CD4-positive, alpha-beta T cell treated with Interleukin-15 for 4 hours (primary cell): ENCODE data around the gene DNAH1.

Experiments
- DNase-seq: peaks from one replicate; pipeline ENCODE4 v3.0.0-alpha.2; 2020; ENCODE audit warnings: low spot score

The DNAH1 gene

GRCh38 chr3:52358362-52358940 lies 42.3 kb downstream of the DNAH1 start:
- DNase-seq, result no peak

DNA sequence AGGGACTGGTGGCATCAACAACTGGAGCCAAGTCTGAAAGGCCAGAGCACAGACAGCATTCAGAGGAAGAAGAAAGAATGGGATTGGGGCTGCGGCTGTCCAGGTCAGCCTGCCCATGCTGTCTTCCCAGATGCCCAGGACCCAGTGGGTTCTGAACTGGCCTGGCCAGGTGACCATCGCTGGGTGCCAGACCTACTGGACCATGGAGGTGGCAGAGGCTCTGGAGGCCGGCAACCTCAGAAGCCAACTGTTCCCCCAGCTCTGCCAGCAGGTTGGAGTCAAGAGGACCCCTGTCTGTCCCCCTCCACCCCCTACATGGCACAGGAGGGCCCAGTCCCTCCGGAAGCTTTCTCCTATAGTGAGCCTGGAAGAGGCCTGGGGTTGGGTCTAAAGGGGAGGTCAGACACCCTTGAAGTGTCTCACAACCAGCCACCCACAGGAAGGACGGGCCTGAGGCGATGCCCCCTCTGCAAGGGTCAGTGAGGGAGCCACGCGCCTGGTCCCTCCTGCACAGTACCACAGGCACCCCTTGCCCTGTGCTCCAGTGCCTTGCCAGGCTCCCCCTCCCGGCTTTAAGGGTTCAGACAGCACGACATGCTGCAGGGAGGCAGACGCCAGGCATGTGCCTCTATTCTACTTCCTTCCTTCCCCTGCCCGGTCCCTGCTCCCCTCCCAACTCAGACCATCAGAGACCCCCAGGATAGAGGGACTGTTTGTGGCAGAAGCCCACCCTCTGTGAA lies 43.2 kb downstream of the DNAH1 start:
- DNase-seq, result no peak

GRCh38 chr3:52361011-52361410 lies 44.9 kb downstream of the DNAH1 start:
- no peak for DNase-seq

DNA sequence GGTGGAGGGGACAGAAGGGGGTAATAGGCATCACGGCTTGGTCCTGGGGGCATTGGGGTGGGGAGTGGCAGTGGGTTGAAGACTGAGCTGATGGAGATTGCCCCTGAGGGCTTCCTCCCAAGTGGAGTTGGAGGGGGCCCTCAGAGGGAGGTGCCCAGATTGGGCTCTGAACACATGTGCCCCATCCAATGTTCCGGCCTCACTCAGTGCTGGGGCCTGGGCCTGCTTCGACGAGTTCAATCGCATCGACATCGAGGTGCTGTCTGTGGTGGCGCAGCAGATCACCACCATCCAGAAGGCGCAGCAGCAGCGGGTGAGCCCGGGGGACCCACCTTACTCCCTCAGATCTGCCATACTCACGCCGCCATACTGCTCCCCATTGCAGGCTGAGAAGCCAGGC lies 45.3 kb downstream of the DNAH1 start:
- DNase-seq, result no peak

GRCh38 chr3:52361898-52362297 lies 45.8 kb downstream of the DNAH1 start:
- DNase-seq, result no peak

DNA sequence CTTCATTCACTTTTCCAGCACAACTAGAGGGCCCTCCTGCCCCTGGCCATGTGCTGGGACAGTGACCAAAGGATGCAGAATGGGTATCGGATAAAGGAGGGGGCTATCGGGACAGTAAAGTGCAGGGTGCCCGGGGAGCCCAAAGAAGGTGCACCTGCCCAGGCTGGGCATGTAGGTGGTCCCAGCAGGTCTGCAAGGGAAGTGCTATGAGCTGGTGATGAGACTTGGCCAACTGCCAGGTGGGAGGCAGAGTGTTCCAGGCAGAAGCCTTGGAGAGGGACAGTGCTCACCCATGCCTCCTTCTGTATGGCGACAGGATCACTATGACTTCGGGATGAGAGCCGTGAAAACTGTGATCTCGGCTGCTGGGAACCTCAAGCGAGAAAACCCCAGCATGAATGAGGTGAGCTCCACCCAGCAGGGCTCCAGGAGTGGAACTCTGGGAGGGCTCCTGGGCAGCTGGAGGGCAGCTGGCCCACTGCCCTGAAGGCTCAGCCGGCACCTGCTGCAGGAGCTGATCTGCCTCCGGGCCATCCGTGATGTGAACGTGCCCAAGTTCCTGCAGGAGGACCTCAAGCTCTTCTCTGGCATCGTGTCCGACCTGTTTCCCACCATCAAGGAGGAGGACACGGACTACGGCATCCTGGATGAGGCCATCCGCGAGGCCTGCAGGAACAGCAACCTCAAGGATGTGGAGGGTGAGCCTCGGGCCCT lies 48.4 kb downstream of the DNAH1 start:
- no peak for DNase-seq

DNA sequence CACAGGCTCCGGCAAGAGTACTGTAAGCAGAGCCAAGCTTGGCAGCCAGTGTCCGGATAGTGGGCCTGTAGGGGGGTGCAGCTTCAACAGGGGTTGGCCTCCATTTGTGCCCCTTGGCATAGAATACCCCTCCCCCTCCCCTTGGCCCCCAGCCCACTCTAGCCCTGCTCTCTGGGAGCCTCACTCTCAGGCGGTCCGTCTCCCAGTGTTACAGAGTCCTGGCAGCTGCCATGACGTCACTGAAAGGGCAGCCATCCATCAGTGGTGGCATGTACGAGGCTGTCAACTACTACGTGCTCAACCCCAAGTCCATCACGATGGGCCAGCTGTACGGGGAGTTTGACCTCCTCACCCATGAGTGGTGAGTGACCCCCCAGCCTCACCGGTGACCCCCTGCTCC lies 50.4 kb downstream of the DNAH1 start:
- DNase-seq, result no peak

DNA sequence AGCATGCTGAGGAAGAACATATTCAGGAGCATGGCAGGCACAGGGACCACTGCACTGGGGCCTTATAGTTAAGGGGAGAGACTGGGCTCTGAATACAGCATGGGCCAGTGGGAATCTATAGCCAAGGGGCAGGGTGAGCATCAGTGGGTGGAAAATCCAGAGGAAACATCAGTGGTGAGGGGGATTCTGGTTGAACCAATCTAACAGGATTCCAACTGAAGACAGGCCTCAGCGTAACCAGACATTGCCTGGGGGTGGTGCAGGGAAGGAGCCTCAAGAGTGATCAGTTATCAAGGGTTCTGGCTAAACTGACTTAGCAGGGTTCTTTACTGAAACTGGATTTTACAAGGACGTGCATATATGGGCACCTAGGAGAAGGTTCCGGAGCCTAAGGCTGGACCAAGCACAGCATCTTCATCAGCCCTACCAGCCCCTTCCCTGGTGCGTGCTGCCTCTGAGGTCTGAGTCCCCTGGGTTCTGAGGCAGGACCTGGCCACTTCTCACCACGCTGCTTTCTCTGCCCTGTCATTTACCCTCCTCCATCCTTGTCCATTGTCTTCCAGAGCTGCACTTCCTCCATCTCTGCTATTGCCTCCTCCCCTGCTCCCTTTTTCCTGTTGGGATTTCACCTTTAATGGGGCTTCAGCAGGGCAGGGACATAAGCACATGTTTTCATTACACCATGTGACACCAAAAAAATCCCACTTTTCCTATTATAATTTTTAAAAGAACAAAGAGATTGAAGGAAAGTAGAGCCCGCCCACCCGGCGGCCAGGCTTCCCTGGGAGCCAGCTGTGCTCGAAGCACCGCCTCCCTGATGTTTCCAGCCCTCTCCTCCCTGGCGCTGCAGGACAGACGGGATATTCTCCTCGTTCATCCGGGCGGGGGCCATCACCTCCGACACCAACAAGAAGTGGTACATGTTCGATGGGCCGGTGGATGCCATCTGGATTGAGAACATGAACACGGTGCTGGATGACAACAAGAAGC lies 52.1 kb downstream of the DNAH1 start:
- no peak for DNase-seq

DNA sequence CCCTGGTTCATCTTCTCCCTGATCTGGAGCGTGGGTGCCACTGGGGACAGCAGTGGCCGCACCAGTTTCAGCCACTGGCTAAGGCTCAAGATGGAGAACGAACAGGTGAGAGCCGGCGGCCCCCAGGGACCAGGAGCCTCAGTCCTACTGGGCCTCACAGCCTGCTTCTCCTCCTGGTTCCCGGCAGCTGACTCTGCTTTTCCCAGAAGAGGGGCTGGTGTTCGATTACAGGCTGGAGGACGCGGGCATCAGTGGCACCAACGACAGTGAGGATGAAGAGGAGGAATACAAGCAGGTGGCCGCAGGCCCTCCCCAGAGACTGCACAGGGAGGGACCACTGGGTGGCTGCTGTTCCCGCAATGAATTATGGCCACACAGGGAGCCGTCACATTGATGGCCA lies 54.4 kb downstream of the DNAH1 start:
- no peak for DNase-seq

GRCh38 chr3:52372822-52373504 lies 56.8 kb downstream of the DNAH1 start:
- DNase-seq, result no peak

DNA sequence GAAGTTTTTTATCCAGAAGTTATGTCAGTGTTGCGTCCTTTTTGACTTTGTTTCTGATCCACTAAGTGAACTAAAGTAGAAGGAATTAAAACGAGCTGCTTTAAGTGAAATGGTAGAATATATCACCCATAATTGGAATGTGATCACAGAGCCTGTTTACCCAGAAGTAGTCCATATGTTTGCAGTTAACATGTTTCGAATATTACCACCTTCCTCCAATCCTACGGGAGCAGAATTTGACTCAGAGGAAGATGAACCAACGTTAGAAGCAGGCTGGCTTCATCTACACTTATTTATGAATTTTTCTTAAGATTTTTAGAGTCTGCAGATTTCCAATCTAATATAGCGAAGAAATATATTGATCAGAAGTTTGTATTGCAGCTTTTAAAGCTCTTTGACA lies 57.6 kb downstream of the DNAH1 start:
- no peak for DNase-seq

- no peak for DNase-seq
Observed at GRCh38 chr3:52374173-52374572, 58.1 kb downstream of the DNAH1 start.

DNA sequence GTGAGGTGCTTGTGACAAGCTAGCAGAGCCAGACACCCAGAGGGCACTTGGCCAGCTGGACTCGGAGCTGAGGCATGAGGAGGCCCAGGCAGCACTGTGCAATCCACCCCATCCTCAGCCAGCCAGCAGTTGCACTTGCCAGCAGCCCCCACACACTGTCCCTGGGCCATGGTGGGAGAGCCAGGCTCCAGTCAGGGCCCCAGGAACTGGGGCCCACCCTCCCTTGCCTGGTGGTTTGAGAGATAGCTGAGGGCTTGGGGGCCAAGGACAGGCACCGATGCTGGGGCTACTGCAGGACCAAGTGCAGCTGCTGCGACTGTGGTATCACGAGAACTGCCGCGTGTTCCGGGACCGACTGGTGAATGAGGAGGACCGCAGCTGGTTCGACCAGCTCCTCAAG lies 63.5 kb downstream of the DNAH1 start:
- no peak for DNase-seq

DNA sequence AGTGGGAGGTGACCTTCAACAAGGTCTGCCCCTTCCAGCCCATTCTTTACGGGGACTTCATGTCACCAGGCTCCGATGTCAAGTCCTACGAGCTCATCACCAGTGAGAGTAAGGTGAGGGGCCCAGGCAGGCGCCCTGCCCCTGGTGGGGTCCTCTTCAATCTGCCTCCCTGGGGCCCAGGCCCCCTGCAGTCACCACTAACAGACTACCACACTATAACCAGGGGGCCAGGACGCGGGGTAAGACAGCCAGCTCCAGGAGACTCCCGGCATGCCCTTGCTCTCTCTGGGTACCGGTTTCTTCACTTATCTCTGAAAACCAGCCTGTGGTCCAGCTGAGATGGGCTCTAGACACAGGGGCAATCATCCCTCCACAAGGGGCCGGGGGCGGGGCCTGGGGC lies 63.9 kb downstream of the DNAH1 start:
- no peak for DNase-seq

GRCh38 chr3:52381623-52382022 lies 65.5 kb downstream of the DNAH1 start:
- no peak for DNase-seq

DNA sequence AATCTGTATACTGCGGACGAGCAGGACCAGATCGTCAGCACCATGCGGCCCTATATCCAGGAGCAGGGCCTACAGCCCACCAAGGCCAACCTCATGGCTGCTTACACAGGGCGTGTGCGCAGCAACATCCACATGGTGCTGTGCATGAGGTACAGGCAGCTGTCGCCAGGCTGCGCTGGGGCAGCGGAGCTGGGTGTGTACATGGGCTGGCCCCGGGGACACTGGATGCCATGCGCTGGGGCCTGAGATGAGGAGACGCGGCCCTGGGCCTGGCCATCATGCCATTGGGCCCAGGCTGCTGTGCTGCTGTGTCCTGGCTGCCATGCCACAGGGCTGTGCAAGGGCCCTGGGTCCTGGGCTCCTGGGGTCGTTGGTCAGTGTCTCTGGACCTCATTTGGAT lies 67.3 kb downstream of the DNAH1 start:
- DNase-seq, result no peak

DNA sequence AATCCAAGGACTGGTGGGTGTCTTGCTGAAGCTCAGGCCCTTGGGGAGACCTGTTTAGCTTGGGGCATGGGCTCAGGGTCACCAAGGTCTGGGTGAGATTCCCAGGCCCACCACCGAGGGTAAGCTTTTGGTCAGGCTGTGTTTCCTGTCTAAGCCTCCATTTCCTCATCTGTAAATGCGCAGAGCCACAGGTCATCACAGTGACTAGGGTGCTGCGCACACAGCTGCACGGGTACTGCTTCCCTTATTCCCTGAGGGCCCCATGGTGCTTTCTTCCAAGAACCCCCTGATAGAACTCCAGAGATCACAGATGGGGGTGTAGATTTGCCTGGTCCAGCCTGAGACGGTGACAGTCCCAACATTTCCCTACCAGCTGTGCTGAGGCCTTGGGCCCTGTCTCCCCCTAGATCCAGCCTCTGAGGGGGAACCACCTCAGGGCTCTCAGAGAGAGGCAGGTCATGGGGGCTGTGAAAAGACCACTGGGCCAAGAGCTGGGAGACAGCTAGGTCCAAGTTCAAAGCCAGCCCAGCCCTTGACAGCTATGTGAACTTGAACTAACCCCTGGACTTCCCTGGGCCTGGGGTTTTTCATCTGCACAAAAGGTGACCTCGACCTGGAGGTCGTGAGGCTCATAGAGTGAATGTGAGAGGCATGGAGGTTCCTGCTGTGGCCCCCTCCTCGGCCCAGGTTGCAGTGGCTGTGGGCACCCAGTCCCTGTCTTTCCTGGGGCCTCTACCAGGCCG lies 68.1 kb downstream of the DNAH1 start:
- no peak for DNase-seq

GRCh38 chr3:52385157-52385556 lies 69.0 kb downstream of the DNAH1 start:
- no peak for DNase-seq

GRCh38 chr3:52387481-52387880 lies 71.4 kb downstream of the DNAH1 start:
- no peak for DNase-seq

DNA sequence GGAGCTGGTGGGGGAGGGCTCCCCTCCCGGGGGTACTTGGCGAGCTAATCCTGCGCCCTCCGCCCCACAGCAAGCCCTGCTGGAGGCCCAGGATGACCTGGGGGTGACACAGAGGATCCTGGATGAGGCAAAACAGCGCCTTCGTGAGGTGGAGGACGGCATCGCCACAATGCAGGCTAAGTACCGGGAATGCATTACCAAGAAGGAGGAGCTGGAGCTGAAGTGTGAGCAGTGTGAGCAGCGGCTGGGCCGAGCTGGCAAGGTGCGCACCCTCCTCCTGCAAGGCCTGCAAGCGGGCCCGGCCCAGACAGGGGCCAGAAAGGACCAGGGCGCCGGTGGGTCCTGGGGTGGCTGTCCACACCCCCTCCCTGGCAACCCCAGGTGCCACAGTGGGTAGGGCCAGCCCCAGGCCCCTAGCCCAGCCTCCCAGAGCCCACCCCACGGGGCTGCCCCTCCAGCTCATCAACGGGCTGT lies 72.3 kb downstream of the DNAH1 start:
- no peak for DNase-seq

DNA sequence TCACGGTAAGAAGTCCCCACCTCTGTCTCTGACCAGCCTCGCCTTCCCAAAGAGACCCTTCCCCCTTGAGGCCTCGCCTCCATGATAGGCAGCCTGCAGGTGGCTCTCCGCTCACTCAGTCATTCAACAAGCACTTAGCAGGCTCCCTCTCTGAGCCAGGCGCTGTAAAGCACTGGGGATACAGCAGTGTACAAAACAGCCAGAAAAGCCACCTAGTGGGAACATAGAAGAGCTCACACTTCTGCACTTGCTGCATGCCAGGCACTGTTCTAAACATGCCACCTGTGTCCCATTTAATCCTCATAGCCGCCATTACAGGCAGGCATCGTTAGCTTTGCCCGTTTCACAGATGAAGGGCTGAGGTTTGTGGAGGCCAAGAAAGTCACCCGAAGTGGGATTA lies 72.8 kb downstream of the DNAH1 start:
- no peak for DNase-seq
